ENCODE measurements around the gene C4orf46.
A peak's percentile ranks its signal among the peaks of the same experiment; 100 is the strongest.

The C4orf46 gene

GRCh38 chr4:158676076-158676475, 4.4 kb upstream of the C4orf46 start:
- TF ChIP-seq CTCF (IDR thresholded peaks at IDR 0.05; ENCODE audit: poor library complexity, severe bottlenecking) = no peak
- no peaks in the 10 kb centered on the region for H3K9me3 ChIP-seq (ENCODE audit: severe bottlenecking)
- ATAC-seq (ENCODE audit: low read depth) = no peak
- H3K27me3 ChIP-seq (ENCODE audit: insufficient read depth, poor library complexity, severe bottlenecking) = no peaks in the 10 kb centered on the region
- peaks cover 3% of the 10 kb centered on the region for H3K4me1 ChIP-seq (ENCODE audit: insufficient read depth, poor library complexity, severe bottlenecking)
- peaks cover 4% of the 10 kb centered on the region; the same call in 1 of the 2 replicates for H3K36me3 ChIP-seq (ENCODE audit: low read depth)
- no peak overlapping the region for H3K4me3 ChIP-seq (ENCODE audit: severe bottlenecking)
- no peak for DNase-seq (ENCODE audit: low spot score)
- H3K27ac ChIP-seq (ENCODE audit: poor library complexity, severe bottlenecking) = no peak overlapping the region

- Histone ChIP-seq H3K4me1 (ENCODE audit: insufficient read depth, poor library complexity, severe bottlenecking) (peaks cover 3% of the 10 kb centered on the region), H3K9me3 (ENCODE audit: severe bottlenecking) (no peaks in the 10 kb centered on the region), H3K4me3 (ENCODE audit: severe bottlenecking) (no peak overlapping the region), H3K27me3 (ENCODE audit: insufficient read depth, poor library complexity, severe bottlenecking) (no peaks in the 10 kb centered on the region), H3K36me3 (ENCODE audit: low read depth) (peaks cover 5% of the 10 kb centered on the region), H3K27ac (ENCODE audit: poor library complexity, severe bottlenecking) (no peak overlapping the region)
- no peak for TF ChIP-seq CTCF (IDR thresholded peaks at IDR 0.05; ENCODE audit: poor library complexity, severe bottlenecking)
- ATAC-seq (ENCODE audit: low read depth) (no peak), DNase-seq (ENCODE audit: low spot score) (no peak)
Observed at GRCh38 chr4:158673633-158674032, 1.9 kb upstream of the C4orf46 start.

- peak within 1 kb of the TSS; percentile 63 for H3K27ac ChIP-seq (ENCODE audit: poor library complexity, severe bottlenecking)
- peaks cover 14% of the 10 kb centered on the region for H3K36me3 ChIP-seq (ENCODE audit: low read depth)
- H3K9me3 ChIP-seq (ENCODE audit: severe bottlenecking) = no peaks in the 10 kb centered on the region
- no peaks in the 10 kb centered on the region for H3K27me3 ChIP-seq (ENCODE audit: insufficient read depth, poor library complexity, severe bottlenecking)
- DNase-seq (ENCODE audit: low spot score) (peak; percentile 98), ATAC-seq (ENCODE audit: low read depth) (peak; percentile 86)
- H3K4me3 ChIP-seq (ENCODE audit: severe bottlenecking) = peak within 1 kb of the TSS; percentile 80
- peaks cover 3% of the 10 kb centered on the region for H3K4me1 ChIP-seq (ENCODE audit: insufficient read depth, poor library complexity, severe bottlenecking)
- TF ChIP-seq CTCF (IDR thresholded peaks at IDR 0.05; ENCODE audit: poor library complexity, severe bottlenecking) = peak; percentile 90
Observed at GRCh38 chr4:158671915-158672806, 474 bp upstream of the C4orf46 start, which contains the start of gene ETFDH. Gene ETFDH (plus strand): TSS chr4:158672296. CDS start chr4:158672457, 161 bp downstream.

- DNase-seq (ENCODE audit: low spot score) = peak; percentile 66
- no peak for TF ChIP-seq CTCF (IDR thresholded peaks at IDR 0.05; ENCODE audit: poor library complexity, severe bottlenecking)
- Histone ChIP-seq H3K36me3 (ENCODE audit: low read depth) (peaks cover 18% of the 10 kb centered on the region), H3K9me3 (ENCODE audit: severe bottlenecking) (no peaks in the 10 kb centered on the region), H3K27me3 (ENCODE audit: insufficient read depth, poor library complexity, severe bottlenecking) (no peaks in the 10 kb centered on the region), H3K4me1 (ENCODE audit: insufficient read depth, poor library complexity, severe bottlenecking) (peaks cover 3% of the 10 kb centered on the region), H3K27ac (ENCODE audit: poor library complexity, severe bottlenecking) (peak overlapping the region; percentile 63), H3K4me3 (ENCODE audit: severe bottlenecking) (peak overlapping the region; percentile 80)
- ATAC-seq (ENCODE audit: low read depth) = peak; percentile 30
Observed at GRCh38 chr4:158670975-158671664, 567 bp downstream of the C4orf46 start.

Measured in RWPE2 (cell line).